ENCODE data around the gene REN.

GRCh38 chr1:204105131-204105515 lies 61.0 kb downstream of the REN start:
- TF ChIP-seq CTCF (IDR thresholded peaks at IDR 0.05; ENCODE audit: low read depth, low read length, missing input control): no peak
- no peak for TF ChIP-seq EGR1 (IDR thresholded peaks at IDR 0.05; ENCODE audit: low read depth in 2 of 2)
- no peak for TF ChIP-seq GABPA (IDR thresholded peaks at IDR 0.05 in 1 of 2, conservative IDR thresholded peaks at IDR 0.05 in 1 of 2)
- TF ChIP-seq, protein P1, sequence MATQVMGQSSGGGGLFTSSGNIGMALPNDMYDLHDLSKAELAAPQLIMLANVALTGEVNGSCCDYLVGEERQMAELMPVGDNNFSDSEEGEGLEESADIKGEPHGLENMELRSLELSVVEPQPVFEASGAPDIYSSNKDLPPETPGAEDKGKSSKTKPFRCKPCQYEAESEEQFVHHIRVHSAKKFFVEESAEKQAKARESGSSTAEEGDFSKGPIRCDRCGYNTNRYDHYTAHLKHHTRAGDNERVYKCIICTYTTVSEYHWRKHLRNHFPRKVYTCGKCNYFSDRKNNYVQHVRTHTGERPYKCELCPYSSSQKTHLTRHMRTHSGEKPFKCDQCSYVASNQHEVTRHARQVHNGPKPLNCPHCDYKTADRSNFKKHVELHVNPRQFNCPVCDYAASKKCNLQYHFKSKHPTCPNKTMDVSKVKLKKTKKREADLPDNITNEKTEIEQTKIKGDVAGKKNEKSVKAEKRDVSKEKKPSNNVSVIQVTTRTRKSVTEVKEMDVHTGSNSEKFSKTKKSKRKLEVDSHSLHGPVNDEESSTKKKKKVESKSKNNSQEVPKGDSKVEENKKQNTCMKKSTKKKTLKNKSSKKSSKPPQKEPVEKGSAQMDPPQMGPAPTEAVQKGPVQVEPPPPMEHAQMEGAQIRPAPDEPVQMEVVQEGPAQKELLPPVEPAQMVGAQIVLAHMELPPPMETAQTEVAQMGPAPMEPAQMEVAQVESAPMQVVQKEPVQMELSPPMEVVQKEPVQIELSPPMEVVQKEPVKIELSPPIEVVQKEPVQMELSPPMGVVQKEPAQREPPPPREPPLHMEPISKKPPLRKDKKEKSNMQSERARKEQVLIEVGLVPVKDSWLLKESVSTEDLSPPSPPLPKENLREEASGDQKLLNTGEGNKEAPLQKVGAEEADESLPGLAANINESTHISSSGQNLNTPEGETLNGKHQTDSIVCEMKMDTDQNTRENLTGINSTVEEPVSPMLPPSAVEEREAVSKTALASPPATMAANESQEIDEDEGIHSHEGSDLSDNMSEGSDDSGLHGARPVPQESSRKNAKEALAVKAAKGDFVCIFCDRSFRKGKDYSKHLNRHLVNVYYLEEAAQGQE (IDR thresholded peaks at IDR 0.05): no peak
- TF ChIP-seq, protein P2, sequence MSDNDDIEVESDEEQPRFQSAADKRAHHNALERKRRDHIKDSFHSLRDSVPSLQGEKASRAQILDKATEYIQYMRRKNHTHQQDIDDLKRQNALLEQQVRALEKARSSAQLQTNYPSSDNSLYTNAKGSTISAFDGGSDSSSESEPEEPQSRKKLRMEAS (IDR thresholded peaks at IDR 0.05): no peak
- TF ChIP-seq TAF1 (conservative IDR thresholded peaks at IDR 0.05): no peak
- no peak for TF ChIP-seq FOXA1 (IDR thresholded peaks at IDR 0.05)
- no peak for TF ChIP-seq JUND (IDR thresholded peaks at IDR 0.05)
- TF ChIP-seq SP1 (IDR thresholded peaks at IDR 0.05): no peak

Data from liver (tissue), 3 donors.